OCI-LY7 (cell line): Measurements from ENCODE around the gene CORO7.

ENCODE experiments used
- EZH2phosphoT487 ChIP-seq: fragments of 200-600 bp; sonication (generic); IDR thresholded peaks from 2 replicates; pipeline ENCODE4 v1.6.1; 2018; ENCODE audit warnings: low read depth, borderline replicate concordance, mild to moderate bottlenecking, mixed run types, antibody characterized with exemption, low read length, moderate library complexity, mixed read lengths
- TF ChIP-seq, protein P1 (sequence below): fragments of 200-600 bp; sonication (generic); conservative IDR thresholded peaks from 2 replicates; pipeline ENCODE4 v1.5.1; 2014; ENCODE audit warnings: mild to moderate bottlenecking, antibody characterized with exemption, low read length, moderate library complexity, mixed read lengths

DNA sequence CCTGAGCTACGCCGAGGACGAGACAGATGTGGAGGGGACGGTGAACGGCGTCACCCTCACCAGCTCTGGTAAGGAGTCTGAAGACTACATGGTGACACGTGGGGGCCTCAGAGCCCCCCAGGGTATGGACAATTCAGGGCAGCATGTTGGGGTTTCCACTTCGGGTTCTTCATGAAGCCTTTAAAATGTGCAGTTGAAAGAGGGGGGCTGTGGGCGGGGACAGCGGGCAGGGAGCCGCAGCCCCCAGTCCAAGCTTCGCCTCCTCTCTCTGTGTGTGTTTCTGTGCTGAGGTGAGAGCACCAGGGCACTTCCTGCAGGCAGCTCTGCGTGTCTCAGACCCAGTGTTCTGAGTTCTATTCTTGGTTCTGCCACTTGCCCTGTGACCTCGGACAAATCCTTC lies 34.0 kb upstream of the CORO7 start:
- TF ChIP-seq, protein P1, sequence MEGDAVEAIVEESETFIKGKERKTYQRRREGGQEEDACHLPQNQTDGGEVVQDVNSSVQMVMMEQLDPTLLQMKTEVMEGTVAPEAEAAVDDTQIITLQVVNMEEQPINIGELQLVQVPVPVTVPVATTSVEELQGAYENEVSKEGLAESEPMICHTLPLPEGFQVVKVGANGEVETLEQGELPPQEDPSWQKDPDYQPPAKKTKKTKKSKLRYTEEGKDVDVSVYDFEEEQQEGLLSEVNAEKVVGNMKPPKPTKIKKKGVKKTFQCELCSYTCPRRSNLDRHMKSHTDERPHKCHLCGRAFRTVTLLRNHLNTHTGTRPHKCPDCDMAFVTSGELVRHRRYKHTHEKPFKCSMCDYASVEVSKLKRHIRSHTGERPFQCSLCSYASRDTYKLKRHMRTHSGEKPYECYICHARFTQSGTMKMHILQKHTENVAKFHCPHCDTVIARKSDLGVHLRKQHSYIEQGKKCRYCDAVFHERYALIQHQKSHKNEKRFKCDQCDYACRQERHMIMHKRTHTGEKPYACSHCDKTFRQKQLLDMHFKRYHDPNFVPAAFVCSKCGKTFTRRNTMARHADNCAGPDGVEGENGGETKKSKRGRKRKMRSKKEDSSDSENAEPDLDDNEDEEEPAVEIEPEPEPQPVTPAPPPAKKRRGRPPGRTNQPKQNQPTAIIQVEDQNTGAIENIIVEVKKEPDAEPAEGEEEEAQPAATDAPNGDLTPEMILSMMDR, result no peak
- no peak for TF ChIP-seq EZH2phosphoT487
